ENCODE data around the gene SALL2. TPM values are rescaled to one million over a fixed set of nuclear protein-coding genes. Genes with fewer than 3 reads are reported as not detected.

The SALL2 gene
- polyA plus RNA-seq, 1 experiment = 7.2 TPM

GRCh38 chr14:21541413-21542074, 15.4 kb upstream of the SALL2 start:
- ChIA-PET CTCF (no interaction called here), POLR2A (no interaction called here)
- TF ChIP-seq CTCF (IDR thresholded peaks at IDR 0.05; ENCODE audit: insufficient read depth, low read depth, low read length) = no peak
- peaks cover 14% of the 10 kb centered on the region for H3K27me3 ChIP-seq (ENCODE audit: control insufficient read depth, insufficient read depth, low read length)
- H3K36me3 ChIP-seq (ENCODE audit: control insufficient read depth, insufficient read depth, low read length) = no peaks in the 10 kb centered on the region
- no peak overlapping the region for H3K4me3 ChIP-seq (ENCODE audit: low read depth, low read length)
- DNase-seq (ENCODE audit: low read depth) = no peak

GRCh38 chr14:21539189-21539940, 13.2 kb upstream of the SALL2 start:
- POLR2A ChIA-PET = no interaction called here

GRCh38 chr14:21537090-21537424, 10.9 kb upstream of the SALL2 start:
- peaks cover 26% of the 10 kb centered on the region for H3K27me3 ChIP-seq (ENCODE audit: control insufficient read depth, insufficient read depth, low read length)
- no peak overlapping the region; the same call in 1 of the 2 replicates for H3K4me3 ChIP-seq (ENCODE audit: low read depth, low read length)
- POLR2A ChIA-PET = no interaction called here
- no peak for TF ChIP-seq CTCF (IDR thresholded peaks at IDR 0.05; ENCODE audit: insufficient read depth, low read depth, low read length)
- DNase-seq (ENCODE audit: low read depth) = no peak
- H3K36me3 ChIP-seq (ENCODE audit: control insufficient read depth, insufficient read depth, low read length) = no peaks in the 10 kb centered on the region
- CTCF ChIA-PET = interaction anchor here (1.6 kb wide), 1 partner anchor 20 kb away, joined by 4 read pairs; no protein-coding TSS in a partner anchor

More at GRCh38 chr14:21539189-21539940, 13.2 kb upstream of the SALL2 start:
- CTCF ChIA-PET = interaction anchor here (1.5 kb wide), 1 partner anchor 75 kb away, joined by 3 read pairs; no protein-coding TSS in a partner anchor
- Histone ChIP-seq H3K27me3 (ENCODE audit: control insufficient read depth, insufficient read depth, low read length) (peaks cover 26% of the 10 kb centered on the region), H3K36me3 (ENCODE audit: control insufficient read depth, insufficient read depth, low read length) (no peaks in the 10 kb centered on the region), H3K4me3 (ENCODE audit: low read depth, low read length) (no peak overlapping the region)
- no peak for DNase-seq (ENCODE audit: low read depth)
- no peak for TF ChIP-seq CTCF (IDR thresholded peaks at IDR 0.05; ENCODE audit: insufficient read depth, low read depth, low read length)

DNA sequence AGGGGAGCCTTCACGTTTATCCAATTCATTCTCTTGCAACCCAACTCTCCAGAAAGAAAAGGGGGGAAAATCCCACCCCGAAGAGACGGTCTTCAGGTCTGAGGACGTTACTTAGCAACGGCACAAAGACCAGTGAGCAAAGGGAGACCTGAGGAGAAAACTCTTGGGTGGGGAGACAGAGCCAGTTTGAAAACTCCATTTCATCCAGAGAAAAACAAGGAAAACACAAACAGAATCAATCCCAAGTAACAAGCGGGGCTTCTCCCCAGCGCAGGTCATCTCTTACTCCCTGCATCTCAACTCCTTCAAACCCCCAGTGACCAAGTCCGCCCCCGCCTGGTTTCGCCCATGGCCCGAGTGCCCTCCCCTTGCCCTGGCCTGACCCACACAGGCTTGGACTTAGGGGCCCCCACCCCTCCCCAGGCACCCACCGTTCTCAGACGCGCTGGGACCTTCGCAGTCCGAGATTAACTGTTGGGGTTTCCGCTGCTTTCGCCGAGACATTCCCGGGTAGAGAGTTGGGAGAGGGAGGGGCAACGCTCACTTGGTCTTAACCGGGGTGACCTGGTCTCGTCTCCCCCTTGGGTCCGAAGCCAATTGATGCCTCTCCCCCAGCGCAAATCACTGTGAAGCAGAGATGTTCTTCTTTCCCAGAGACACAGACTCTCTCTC, 10.4 kb upstream of the SALL2 start:
- Histone ChIP-seq H3K4me3 (ENCODE audit: low read depth, low read length) (peak overlapping the region; percentile 15; the same call in 1 of the 2 replicates), H3K36me3 (ENCODE audit: control insufficient read depth, insufficient read depth, low read length) (no peaks in the 10 kb centered on the region), H3K27me3 (ENCODE audit: control insufficient read depth, insufficient read depth, low read length) (peaks cover 26% of the 10 kb centered on the region)
- ChIA-PET POLR2A (no interaction called here), CTCF (no interaction called here)
- DNase-seq (ENCODE audit: low read depth) = no peak
- no peak for TF ChIP-seq CTCF (IDR thresholded peaks at IDR 0.05; ENCODE audit: insufficient read depth, low read depth, low read length)
